Measurements from ENCODE around the gene KRTAP5-3.

Gene KRTAP5-3

GRCh38 chr11:1650034-1650917 is 42.0 kb upstream of the KRTAP5-3 start:
- H2BK5ac ChIP-seq (ENCODE audit: low read length), result no peak overlapping the region
- H3K9me3 ChIP-seq (replicated peaks in 1 of 2; ENCODE audit: control insufficient read depth in 2 of 2, insufficient read depth in 1 of 2, low read depth in 1 of 2, low read length in 2 of 2), result no peaks in the 10 kb centered on the region
- no peak overlapping the region for H3K9ac ChIP-seq (ENCODE audit: low read depth, low read length, poor library complexity)
- no peaks in the 10 kb centered on the region for H3K36me3 ChIP-seq (replicated peaks in 1 of 2; ENCODE audit: control insufficient read depth in 2 of 2, insufficient read depth in 2 of 2, low read length in 2 of 2)
- no peak overlapping the region for H2AFZ ChIP-seq (ENCODE audit: low read length)
- no CpG with 5 or more reads among the region's 15 CpGs for WGBS, 2 donors (ENCODE audit: extremely low coverage in 2 of 2, insufficient read length in 2 of 2, insufficient replicate concordance in 1 of 2)
- no peak overlapping the region for H3K14ac ChIP-seq (ENCODE audit: low read length)
- H3K4me2 ChIP-seq (ENCODE audit: insufficient read depth, low read length, poor library complexity, severe bottlenecking), result no peak overlapping the region
- H2BK12ac ChIP-seq (ENCODE audit: low read length), result no peak overlapping the region
- peaks cover 0 to 44% (median 2%) of the 10 kb centered on the region in 3 experiments for H3K27me3 ChIP-seq (ENCODE audit: control insufficient read depth in 3 of 3, insufficient read depth in 3 of 3, low read depth in 1 of 3, low read length in 3 of 3)
- no peak overlapping the region for H2BK120ac ChIP-seq (ENCODE audit: low read depth, low read length)
- H3K4me1 ChIP-seq (ENCODE audit: control insufficient read depth in 2 of 2, insufficient read depth in 1 of 2, low read depth in 1 of 2, low read length in 2 of 2), result peaks cover 0 to 7% of the 10 kb centered on the region in 2 donors
- H3K23ac ChIP-seq (ENCODE audit: low read depth, low read length, poor library complexity), result no peak overlapping the region
- H4K91ac ChIP-seq (ENCODE audit: low read depth, low read length, poor library complexity), result no peak overlapping the region
- H3K4ac ChIP-seq (ENCODE audit: low read length), result peak overlapping the region; percentile 8
- H3K4me3 ChIP-seq (ENCODE audit: low read length in 2 of 2), result peak overlapping the region in 1 of 2 donors; percentile 22
- no peak for DNase-seq (ENCODE audit: low spot score)
- H3K27ac ChIP-seq (replicated peaks; ENCODE audit: low read length), result no peak overlapping the region
- no peaks in the 10 kb centered on the region for H3K79me1 ChIP-seq (ENCODE audit: low read depth, low read length)
- H2BK15ac ChIP-seq (ENCODE audit: low read length), result no peak overlapping the region
- H2AK5ac ChIP-seq (ENCODE audit: low read depth, low read length), result no peak overlapping the region
- H4K8ac ChIP-seq (ENCODE audit: low read depth, low read length), result no peak overlapping the region
- H3K18ac ChIP-seq (ENCODE audit: low read length), result no peak overlapping the region

- Histone ChIP-seq H2AK5ac (ENCODE audit: low read depth, low read length) (peak overlapping the region; percentile 79), H3K14ac (ENCODE audit: low read length) (peak overlapping the region; percentile 60), H3K9me3 (replicated peaks in 1 of 2; ENCODE audit: control insufficient read depth in 2 of 2, insufficient read depth in 1 of 2, low read depth in 1 of 2, low read length in 2 of 2) (no peaks in the 10 kb centered on the region), H3K4ac (ENCODE audit: low read length) (no peak overlapping the region), H3K23ac (ENCODE audit: low read depth, low read length, poor library complexity) (no peak overlapping the region), H4K91ac (ENCODE audit: low read depth, low read length, poor library complexity) (no peak overlapping the region), H3K4me3 (ENCODE audit: low read length in 2 of 2) (no peak overlapping the region), H2BK5ac (ENCODE audit: low read length) (no peak overlapping the region), H2BK120ac (ENCODE audit: low read depth, low read length) (no peak overlapping the region), H3K36me3 (replicated peaks in 1 of 2; ENCODE audit: control insufficient read depth in 2 of 2, insufficient read depth in 2 of 2, low read length in 2 of 2) (no peaks in the 10 kb centered on the region), H2BK12ac (ENCODE audit: low read length) (no peak overlapping the region), H3K9ac (ENCODE audit: low read depth, low read length, poor library complexity) (peak overlapping the region; percentile 15), H2AFZ (ENCODE audit: low read length) (no peak overlapping the region), H3K4me2 (ENCODE audit: insufficient read depth, low read length, poor library complexity, severe bottlenecking) (no peak overlapping the region), H3K27ac (replicated peaks; ENCODE audit: low read length) (no peak overlapping the region), H3K79me1 (ENCODE audit: low read depth, low read length) (no peaks in the 10 kb centered on the region), H3K4me1 (ENCODE audit: control insufficient read depth in 2 of 2, insufficient read depth in 1 of 2, low read depth in 1 of 2, low read length in 2 of 2) (peaks cover 0 to 7% of the 10 kb centered on the region in 2 donors), H3K18ac (ENCODE audit: low read length) (peak overlapping the region; percentile 39), H4K8ac (ENCODE audit: low read depth, low read length) (no peak overlapping the region), H2BK15ac (ENCODE audit: low read length) (peak overlapping the region; percentile 62), H3K27me3 (ENCODE audit: control insufficient read depth in 3 of 3, insufficient read depth in 3 of 3, low read depth in 1 of 3, low read length in 3 of 3) (peaks cover 0 to 42% (median 2%) of the 10 kb centered on the region in 3 experiments)
- DNase-seq (ENCODE audit: low spot score), result no peak
- WGBS, 2 donors (ENCODE audit: extremely low coverage in 2 of 2, insufficient read length in 2 of 2, insufficient replicate concordance in 1 of 2), result no CpG with 5 or more reads among the region's 28 CpGs
These were observed 40.6 kb upstream of the KRTAP5-3 start for GRCh38 chr11:1648653-1649420.

- Histone ChIP-seq H3K18ac (ENCODE audit: low read length) (peak overlapping the region; percentile 39), H2AK5ac (ENCODE audit: low read depth, low read length) (peak overlapping the region; percentile 79), H3K27me3 (ENCODE audit: control insufficient read depth in 3 of 3, insufficient read depth in 3 of 3, low read depth in 1 of 3, low read length in 3 of 3) (peaks cover 0 to 35% (median 2%) of the 10 kb centered on the region in 3 experiments), H2AFZ (ENCODE audit: low read length) (no peak overlapping the region), H3K79me1 (ENCODE audit: low read depth, low read length) (no peaks in the 10 kb centered on the region), H3K9ac (ENCODE audit: low read depth, low read length, poor library complexity) (peak overlapping the region; percentile 15), H3K4me1 (ENCODE audit: control insufficient read depth in 2 of 2, insufficient read depth in 1 of 2, low read depth in 1 of 2, low read length in 2 of 2) (peaks cover 0 to 3% of the 10 kb centered on the region in 2 donors), H3K4me2 (ENCODE audit: insufficient read depth, low read length, poor library complexity, severe bottlenecking) (no peak overlapping the region), H2BK15ac (ENCODE audit: low read length) (no peak overlapping the region), H2BK120ac (ENCODE audit: low read depth, low read length) (no peak overlapping the region), H3K36me3 (replicated peaks in 1 of 2; ENCODE audit: control insufficient read depth in 2 of 2, insufficient read depth in 2 of 2, low read length in 2 of 2) (no peaks in the 10 kb centered on the region), H2BK12ac (ENCODE audit: low read length) (peak overlapping the region; percentile 7), H4K91ac (ENCODE audit: low read depth, low read length, poor library complexity) (no peak overlapping the region), H3K23ac (ENCODE audit: low read depth, low read length, poor library complexity) (no peak overlapping the region), H3K4me3 (ENCODE audit: low read length in 2 of 2) (no peak overlapping the region), H4K8ac (ENCODE audit: low read depth, low read length) (no peak overlapping the region), H3K4ac (ENCODE audit: low read length) (no peak overlapping the region), H3K27ac (replicated peaks; ENCODE audit: low read length) (no peak overlapping the region), H3K14ac (ENCODE audit: low read length) (peak overlapping the region; percentile 60), H3K9me3 (replicated peaks in 1 of 2; ENCODE audit: control insufficient read depth in 2 of 2, insufficient read depth in 1 of 2, low read depth in 1 of 2, low read length in 2 of 2) (no peaks in the 10 kb centered on the region), H2BK5ac (ENCODE audit: low read length) (no peak overlapping the region)
- no peak for DNase-seq (ENCODE audit: low spot score)
- no CpG with 5 or more reads among the region's 35 CpGs for WGBS, 2 donors (ENCODE audit: extremely low coverage in 2 of 2, insufficient read length in 2 of 2, insufficient replicate concordance in 1 of 2)
These were observed 39.8 kb upstream of the KRTAP5-3 start for GRCh38 chr11:1647901-1648652.
